GM21717 (cell line): ENCODE data around the gene TH.

Experiments
- ATAC-seq: cut with Tn5 transposase; IDR thresholded peaks from one replicate; pipeline ENCODE4 v1.9.1; 2021; ENCODE audit warnings: mild to moderate bottlenecking, moderate library complexity; ENCODE audit not compliant: unreplicated experiment

TH gene

DNA sequence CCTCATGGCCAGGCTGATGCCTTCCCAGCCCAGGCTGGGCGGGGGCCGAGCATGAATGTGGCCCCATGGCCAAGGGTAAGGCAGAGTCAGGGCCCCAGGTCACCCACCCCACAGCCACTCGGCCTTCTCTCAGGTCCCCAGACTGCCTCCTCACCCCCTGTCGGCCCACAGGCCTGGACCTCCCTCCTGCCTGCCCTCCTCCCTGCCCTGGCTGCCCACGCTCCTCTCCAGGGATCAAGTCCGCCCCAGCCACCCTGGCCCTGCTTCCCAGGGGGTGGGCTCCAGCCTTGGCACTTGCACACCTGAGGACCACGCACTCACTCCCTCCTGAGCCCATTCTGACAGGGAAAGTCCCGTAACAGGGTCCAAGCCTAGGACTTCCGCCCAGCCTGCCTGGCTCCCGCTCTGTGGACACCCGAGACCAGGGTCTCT is 37.8 kb upstream of the TH start:
- ATAC-seq, result no peak

DNA sequence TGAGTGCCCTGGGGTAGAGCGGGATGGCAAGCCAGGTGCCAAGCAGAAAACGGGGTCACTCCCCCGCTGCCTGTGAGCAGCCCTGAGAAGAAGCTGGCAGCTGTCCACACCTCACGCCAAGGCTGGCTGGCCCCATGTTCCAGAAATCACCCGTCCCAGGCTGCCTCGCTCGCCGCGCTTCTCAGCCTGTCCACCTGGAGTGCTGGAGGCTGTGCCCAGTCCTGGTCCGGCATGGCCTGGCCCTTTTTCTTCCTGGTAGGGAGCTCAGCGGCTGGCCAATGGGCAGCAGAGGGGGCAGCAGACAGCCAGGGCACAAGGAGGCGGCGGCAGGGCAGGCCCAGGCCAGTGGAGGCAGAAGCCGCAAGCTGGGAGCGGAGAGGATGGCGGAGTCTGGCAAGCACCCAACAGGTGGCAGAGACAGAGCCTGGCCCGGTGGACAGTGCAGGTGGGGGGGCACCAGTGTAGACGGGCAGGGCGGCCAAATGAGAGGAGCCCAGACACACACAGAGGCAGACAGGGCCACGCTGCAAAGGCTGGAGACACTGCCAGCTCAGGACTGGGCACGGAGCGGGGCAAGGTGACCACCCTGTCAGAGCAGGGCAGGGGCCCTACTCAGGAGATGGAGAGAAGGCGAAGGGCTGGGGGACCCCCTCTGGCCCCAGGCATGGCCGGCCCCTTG is 37.2 kb upstream of the TH start:
- ATAC-seq, result no peak

- ATAC-seq, result no peak
These were observed 36.4 kb upstream of the TH start for GRCh38 chr11:2207773-2208621.

- ATAC-seq, result no peak
These were observed 35.6 kb upstream of the TH start for GRCh38 chr11:2207212-2207611.

DNA sequence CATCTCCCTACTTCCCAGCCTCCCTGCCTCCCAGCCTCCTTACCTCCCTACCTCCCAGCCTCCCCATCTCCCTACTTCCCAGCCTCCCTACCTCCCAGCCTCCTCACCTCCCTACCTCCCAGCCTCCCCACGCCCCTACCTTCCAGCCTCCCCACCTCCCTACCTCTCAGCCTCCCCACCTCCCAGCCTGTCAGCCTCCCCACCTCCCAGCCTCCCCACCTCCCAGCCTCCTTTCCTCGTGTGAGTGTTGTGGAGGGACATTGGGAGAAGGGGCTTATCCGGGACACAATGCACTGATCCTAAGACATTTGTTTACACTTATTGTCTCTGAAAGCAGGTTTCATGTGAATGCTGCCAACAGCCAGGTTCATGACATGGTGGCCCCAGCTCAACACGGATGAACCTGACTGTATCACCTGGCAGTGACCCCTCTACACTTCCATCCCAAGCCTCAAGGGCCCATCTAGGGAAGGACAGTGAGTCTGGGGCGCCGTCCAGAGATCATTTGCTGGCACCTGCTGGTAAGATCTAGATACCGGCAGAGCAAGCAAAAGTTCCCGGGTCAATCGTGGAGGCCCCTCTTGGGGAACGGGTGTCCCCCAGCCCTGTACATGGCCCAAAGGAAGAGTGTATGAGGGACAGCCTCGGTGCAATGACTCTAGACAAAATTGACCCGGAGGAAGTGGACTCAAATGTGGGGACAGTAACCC is 34.5 kb upstream of the TH start:
- ATAC-seq, result no peak

GRCh38 chr11:2205214-2205720 is 33.7 kb upstream of the TH start:
- ATAC-seq, result no peak

DNA sequence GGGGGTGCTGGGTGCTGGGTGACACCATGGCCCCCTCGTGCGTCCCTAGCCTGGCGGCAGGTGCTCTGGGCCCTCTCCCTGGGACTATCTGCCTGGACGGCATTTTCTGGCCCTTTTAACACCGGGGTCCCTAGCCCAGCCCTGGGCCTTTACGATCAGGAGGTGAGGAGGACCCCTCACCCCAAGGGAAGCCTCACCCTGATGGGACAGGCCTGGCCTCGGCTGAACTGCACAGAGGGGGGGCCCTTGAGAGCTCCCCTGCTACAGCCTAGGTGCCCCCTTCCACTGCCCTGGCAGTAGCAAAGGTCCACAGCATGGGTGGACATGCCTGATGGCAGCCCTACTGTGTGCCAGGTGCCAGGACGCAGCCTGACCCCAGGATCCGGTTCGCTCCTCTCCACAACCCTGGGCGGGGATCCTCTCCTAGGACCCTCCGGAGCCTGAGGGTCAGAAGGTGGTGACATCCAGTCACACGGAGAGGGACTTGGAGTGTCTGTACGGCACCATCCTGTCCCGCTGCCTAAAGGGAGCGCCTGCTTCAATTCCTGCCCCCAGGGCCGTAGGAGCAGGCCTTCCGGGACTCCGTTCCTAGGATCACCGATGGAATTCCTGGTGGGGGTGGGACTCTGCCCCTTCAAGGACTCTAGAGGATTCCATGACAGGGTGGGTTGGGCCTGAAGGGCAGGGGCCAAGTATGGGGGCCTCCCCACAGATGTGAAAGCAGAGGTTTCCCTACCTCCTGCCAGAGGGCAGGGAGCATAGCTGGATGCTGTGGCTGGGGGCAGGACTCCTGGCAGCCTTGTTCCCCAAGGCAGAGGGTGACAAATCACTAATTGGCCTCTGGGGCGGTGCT is 33.0 kb upstream of the TH start:
- no peak for ATAC-seq

- no peak for ATAC-seq
These were observed 32.0 kb upstream of the TH start for GRCh38 chr11:2203440-2204259.

DNA sequence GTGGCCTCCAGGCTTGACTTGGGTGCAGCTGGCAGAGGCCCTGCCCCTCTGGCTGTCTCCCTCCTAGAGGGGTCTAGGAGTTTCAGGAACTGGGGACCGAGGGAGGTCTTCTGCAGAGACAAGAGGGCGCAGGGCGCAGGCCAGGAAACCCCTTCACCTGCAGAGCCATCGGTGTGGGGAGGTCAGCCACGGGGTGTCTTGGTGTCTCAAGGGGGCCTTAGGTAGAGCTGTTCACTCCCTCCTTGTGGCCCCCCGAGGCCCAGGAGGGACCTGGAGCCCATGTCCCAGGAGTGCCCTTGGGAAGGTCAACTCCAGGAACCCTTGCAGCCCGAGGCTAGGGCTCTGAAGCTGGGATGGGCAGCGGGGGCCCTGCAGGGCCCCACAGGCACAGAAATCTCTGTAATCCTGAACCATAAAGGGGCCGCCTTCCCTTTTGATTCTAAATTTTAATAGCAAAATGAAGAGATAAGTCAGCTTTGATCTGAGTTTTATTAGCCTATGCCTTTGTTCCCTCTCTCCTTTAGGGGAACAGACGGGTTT is 31.4 kb upstream of the TH start:
- ATAC-seq, result no peak

DNA sequence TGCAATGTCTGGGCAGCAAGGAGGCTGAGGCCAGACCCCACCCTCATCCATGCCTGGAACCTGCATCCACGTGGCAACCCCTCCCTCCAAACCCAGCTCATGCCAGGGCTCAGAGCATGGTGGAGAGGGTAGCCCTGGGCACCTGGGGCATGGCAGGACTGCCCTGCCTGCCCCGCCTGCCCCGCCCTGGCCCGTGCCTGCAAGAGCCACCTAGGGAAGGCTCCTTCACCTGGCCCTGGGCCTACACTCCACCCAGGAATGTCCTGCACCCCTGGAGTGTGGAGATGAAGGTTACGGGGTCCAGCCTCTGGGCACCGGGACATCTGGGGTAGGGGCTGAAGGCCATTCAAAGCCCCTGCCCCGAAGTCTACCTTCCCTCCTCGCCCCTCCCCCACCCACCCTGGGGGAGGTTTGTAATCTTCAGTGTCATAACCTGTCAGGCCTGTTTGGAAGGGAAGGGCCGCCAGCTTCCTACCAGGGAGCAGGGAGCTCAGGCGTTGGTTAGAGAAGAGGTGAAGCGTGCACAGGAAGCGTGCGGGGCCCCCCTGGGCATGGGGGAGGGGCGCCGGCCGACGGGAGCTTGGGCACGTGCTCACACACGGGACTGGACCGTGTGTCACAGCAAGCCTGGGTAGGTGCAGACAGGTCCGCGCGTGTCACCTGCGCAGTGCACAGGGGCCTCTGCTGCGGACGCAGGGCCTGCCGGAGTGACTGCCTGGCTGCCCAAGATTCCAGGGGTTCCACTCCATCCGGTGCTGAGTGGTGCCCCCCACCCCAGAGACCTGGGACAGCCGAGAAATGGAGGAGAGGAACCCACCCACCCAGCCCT is 30.7 kb upstream of the TH start:
- no peak for ATAC-seq

GRCh38 chr11:2201542-2201941 is 29.9 kb upstream of the TH start:
- ATAC-seq, result no peak

DNA sequence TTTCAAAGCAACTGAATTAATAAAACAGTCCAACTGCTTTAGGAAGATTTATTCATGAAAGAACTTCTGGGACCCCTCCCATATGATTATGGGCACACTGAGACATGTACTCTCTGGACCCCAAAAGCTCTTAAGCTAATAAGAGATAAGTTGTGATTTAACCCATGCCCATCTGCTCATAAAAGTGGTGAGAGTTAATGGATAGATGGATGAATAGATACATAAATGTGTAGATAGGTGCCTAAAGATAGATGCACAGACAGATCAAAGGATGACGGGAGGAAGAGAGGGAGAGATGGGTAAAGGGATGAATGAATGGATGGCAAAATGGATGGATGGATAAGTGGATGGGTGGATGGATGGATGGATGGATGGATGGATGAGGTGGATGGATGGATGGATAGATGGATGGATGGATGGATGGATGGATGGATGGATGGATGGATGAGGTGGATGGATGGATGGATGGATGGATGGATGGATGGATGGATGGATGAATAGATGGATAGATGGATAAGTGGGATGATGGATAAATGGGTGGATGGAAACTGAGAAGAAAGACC is 29.4 kb upstream of the TH start:
- no peak for ATAC-seq

DNA sequence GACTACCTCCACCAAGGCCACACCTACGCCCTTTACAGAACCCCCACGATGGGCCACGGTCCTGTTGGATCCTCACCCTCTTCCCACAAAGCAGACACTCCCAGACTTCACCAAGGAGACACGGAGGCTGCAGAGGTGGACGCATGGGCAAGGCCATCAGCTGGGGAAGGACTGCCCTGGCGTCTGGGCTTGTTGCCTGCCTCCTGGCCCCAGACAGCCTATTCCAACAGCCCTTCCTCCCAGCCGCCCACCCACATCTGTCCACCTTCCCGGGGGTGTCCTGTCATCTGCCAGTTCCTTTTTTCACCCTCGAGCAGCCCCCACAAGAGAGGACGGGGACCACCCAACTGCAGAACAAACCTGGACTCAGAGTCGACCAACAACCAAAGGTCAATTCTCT is 28.9 kb upstream of the TH start:
- no peak for ATAC-seq

DNA sequence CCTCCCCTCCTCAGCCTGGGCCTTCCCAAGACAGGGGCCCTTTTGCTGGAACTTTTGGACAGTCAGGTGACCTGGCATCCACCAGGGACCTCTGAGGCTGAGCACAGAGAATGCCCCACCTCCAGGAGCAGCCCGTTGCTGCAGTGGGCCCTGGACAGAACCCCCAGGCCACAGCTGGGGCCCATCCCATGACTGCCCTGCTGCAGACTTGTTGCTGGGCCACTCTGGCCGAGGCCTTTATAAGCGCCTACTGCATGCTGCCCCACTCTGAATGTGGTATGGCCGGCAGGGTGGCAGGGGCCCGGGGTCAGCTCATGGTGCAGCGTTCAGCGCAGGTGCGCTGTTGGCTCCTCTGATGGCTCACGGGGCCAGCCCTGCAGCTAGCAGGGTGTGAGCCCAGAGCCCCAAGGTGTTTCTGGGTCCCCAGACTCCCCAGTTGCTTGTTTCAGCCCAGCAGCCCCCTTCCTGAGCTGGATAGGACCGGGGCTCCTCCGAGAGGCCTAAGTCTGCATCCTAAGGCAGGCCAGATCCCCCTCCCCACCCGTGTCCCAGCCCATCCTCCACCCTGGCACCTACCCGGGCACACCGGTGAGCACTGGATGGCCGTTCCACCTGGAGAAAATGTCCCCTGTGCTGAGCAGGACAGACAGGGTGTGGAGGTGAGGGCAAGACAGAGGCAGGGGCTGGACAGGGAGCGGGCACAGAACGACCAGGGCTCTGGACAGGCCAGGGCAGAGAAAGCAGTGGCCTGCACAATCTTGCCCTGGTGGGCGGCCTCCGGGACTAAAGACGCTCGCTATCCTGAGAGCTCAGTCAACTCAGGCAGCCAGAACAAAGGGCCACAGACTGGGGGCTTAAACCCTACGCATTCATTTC is 28.1 kb upstream of the TH start:
- no peak for ATAC-seq

DNA sequence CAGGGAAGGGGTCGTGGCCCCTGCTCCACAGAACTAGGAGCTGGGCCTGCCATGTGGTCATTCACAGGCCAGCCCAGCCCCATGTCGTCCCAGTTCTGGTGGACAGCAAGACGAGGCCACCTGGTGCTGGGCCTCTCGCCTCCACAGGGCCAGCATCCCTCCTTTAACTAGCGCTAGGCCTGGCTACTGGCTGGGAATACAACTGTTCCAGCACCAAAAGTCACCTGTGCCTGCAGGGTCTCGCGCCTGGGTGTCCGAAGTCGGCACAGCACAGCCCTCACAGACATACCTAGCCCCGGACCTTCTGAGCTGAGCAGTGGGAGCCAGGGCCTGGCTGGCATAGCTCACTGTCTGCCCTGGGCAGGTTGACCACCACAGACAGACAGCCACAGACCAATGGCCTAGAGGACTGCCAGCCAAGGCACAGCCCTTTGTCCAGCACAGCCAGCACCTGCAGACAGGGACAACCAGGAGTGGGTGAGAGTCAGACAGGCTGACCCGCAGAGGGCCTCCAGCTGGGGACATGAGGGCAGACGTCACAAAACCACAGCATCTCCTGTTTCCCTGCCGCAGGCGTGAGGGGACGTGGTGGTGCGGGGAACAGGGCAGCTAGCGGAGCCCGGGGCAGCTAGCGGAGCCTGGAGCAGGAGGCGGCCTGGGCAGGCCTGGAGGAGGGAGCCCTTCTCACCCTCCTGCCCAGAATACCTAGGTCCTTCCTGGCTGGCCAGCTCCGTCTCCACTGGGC is 27.2 kb upstream of the TH start:
- ATAC-seq, result no peak

GRCh38 chr11:2197771-2198520 is 26.3 kb upstream of the TH start:
- ATAC-seq, result no peak
